LNCAP (cell line): ENCODE measurements around the gene IRAK2.

ENCODE experiments used
- TF ChIP-seq, protein P1 (sequence below): fragments of 450-650 bp; IDR thresholded peaks from 2 replicates; pipeline ENCODE4 v1.5.1; 2017; ENCODE audit warnings: mild to moderate bottlenecking

The IRAK2 gene

DNA sequence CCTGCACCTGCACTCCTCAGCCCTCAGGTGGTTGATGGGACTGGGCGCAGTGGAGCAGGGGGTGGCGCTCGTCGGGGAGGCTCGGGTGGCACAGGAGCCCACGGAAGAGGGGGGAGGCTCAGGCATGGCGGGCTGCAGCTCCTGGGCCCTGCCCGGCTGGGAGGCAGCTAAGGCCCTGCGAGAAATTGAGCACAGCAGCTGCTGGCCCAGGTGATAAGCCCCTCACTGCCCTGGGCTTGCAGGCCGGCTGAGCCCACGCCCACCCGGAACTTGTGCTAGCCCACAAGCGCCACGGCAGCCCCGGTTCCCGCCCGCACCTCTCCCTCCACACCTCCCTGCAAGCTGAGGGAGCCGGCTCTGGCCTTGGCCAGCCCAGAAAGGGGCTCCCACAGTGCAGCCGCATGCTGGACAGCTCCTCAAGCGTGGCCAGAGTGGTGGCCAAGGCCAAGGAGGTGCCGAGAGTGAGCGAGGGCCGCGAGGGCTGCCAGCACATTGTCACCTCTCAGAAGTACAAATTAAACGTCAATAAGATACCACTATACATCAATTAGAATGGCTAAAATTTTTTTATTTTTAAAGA lies 28.2 kb upstream of the IRAK2 start:
- TF ChIP-seq, protein P1, sequence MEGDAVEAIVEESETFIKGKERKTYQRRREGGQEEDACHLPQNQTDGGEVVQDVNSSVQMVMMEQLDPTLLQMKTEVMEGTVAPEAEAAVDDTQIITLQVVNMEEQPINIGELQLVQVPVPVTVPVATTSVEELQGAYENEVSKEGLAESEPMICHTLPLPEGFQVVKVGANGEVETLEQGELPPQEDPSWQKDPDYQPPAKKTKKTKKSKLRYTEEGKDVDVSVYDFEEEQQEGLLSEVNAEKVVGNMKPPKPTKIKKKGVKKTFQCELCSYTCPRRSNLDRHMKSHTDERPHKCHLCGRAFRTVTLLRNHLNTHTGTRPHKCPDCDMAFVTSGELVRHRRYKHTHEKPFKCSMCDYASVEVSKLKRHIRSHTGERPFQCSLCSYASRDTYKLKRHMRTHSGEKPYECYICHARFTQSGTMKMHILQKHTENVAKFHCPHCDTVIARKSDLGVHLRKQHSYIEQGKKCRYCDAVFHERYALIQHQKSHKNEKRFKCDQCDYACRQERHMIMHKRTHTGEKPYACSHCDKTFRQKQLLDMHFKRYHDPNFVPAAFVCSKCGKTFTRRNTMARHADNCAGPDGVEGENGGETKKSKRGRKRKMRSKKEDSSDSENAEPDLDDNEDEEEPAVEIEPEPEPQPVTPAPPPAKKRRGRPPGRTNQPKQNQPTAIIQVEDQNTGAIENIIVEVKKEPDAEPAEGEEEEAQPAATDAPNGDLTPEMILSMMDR, result no peak

DNA sequence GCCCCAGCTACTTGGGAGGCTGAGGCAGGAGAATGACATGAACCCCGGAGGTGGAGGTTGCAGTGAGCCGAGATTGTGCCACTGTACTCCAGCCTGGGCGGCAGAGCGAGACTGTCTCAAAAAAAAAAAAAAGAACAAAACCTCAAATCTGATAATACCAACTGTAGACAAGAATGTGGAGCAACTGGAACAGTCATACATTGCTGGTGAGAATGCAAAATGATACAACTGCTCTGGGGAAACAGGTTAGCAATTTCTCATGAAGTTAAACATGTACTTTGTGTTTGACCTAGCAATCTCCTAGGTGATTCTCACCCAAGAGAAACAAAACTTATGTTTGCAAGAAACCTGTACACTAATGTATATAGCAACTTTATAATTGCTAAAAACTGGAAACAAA lies 27.5 kb upstream of the IRAK2 start:
- TF ChIP-seq, protein P1, result no peak

- TF ChIP-seq, protein P1, result no peak
Measured at GRCh38 chr3:10140996-10141546, 23.6 kb upstream of the IRAK2 start.

DNA sequence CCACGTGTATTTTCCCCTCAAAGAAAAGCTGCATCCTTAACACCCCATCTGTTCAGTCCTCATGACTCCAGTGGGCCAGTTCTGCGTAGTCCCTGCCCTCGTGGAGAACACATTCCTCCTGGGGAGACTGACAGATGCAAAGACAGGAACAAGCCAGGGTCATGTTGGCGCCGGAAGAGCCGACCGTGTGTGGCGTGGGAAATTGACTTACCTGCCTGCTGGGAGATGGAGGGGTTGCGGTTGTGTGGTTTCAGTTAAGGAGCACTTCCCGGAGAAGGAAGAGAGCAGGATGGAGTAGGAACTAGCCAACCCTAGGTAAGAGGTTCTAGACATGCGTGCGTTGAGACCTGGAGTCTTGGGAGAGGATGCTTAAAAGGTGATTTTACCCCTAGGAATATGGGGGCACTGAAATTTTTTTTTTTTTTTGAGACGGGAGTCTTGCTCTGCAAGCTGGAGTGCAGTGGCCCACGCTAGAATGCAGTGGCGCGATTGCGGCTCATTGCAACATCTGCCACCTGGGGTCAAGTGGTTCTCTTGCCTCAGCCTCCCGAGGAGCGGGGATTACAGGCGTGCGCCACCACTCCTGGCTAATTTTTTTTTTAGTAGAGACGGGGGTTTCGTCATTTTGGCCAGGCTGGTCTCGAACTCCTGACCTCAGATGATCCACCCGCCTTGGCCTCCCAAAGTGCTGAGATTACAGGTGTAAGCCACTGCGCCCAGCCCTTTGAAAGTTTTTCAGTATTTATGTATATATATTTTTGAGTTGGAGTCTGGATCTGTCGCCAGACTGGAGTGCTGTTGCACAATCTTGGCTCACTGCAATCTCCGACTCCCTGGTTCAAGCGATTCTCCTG lies 21.8 kb upstream of the IRAK2 start:
- TF ChIP-seq, protein P1, result no peak

DNA sequence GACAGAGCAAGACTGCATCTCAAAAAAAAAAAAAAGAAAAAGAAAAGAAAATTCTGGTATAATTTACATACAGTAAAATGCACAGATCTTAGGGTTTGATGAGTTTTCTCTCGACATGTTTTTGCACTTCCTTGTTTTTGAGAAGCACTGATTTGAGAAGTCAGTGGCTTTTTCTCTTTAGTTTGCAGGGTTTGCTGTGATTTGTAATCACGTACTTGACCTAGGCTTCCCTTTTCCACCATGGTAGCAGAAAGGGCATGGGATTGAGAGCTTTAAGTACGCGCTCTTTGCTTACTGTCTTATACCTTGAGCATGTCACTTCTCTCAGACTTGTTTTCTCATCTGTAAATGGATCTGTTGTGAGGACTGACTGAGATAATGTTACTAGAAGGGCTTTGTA lies 19.0 kb upstream of the IRAK2 start:
- TF ChIP-seq, protein P1, result no peak

DNA sequence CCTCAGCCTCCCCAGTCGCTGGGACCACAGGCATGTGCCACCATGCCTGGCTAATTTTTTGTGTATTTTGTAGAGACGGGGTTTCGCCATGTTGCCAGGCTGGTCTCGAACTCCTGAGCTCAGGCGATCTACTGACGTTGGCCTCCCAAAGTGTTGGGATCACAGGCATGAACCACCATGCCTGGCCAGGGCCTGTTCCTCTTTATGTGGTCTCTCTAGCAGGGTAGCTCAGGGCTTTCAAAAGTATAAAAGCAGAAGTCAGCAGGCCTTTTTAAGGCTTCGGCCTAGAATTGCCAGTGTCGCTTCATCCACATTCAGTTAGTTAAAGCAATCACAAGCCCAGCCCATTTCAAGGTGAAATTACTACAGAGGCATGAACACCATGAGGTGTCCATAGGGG lies 15.5 kb upstream of the IRAK2 start:
- TF ChIP-seq, protein P1, result no peak

GRCh38 chr3:10150987-10151386 lies 13.7 kb upstream of the IRAK2 start:
- TF ChIP-seq, protein P1, result no peak
